ENCODE measurements around the gene BIRC5.

DNA sequence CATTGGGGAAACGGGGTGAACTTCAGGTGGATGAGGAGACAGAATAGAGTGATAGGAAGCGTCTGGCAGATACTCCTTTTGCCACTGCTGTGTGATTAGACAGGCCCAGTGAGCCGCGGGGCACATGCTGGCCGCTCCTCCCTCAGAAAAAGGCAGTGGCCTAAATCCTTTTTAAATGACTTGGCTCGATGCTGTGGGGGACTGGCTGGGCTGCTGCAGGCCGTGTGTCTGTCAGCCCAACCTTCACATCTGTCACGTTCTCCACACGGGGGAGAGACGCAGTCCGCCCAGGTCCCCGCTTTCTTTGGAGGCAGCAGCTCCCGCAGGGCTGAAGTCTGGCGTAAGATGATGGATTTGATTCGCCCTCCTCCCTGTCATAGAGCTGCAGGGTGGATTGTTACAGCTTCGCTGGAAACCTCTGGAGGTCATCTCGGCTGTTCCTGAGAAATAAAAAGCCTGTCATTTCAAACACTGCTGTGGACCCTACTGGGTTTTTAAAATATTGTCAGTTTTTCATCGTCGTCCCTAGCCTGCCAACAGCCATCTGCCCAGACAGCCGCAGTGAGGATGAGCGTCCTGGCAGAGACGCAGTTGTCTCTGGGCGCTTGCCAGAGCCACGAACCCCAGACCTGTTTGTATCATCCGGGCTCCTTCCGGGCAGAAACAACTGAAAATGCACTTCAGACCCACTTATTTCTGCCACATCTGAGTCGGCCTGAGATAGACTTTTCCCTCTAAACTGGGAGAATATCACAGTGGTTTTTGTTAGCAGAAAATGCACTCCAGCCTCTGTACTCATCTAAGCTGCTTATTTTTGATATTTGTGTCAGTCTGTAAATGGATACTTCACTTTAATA, 10.4 kb downstream of the BIRC5 start:
- TF ChIP-seq POLR2A (IDR thresholded peaks at IDR 0.05) (no peak), CTCF (IDR thresholded peaks at IDR 0.05) (no peak), POLR2AphosphoS5 (IDR thresholded peaks at IDR 0.05) (no peak)

All from gastroesophageal sphincter (tissue), 3 donors.